Measurements from ENCODE around the gene SLC9A1. TPM values are rescaled to one million over a fixed set of nuclear protein-coding genes. Genes with fewer than 3 reads are reported as not detected.
"Not testable (repeated sequence)": the region's sequence is repeated elsewhere in the genome, so short reads cannot be mapped to it uniquely, and the experiment has no call there.

SLC9A1 gene
- total RNA-seq (ENCODE audit: low replicate concordance) = 28.8 and 41.9 TPM in 2 replicates
- long read RNA-seq, partial matches to known transcripts = 0 of 1 reads
- long read RNA-seq, other reads (novel, unspliced or antisense) = 1 of 1 reads

DNA sequence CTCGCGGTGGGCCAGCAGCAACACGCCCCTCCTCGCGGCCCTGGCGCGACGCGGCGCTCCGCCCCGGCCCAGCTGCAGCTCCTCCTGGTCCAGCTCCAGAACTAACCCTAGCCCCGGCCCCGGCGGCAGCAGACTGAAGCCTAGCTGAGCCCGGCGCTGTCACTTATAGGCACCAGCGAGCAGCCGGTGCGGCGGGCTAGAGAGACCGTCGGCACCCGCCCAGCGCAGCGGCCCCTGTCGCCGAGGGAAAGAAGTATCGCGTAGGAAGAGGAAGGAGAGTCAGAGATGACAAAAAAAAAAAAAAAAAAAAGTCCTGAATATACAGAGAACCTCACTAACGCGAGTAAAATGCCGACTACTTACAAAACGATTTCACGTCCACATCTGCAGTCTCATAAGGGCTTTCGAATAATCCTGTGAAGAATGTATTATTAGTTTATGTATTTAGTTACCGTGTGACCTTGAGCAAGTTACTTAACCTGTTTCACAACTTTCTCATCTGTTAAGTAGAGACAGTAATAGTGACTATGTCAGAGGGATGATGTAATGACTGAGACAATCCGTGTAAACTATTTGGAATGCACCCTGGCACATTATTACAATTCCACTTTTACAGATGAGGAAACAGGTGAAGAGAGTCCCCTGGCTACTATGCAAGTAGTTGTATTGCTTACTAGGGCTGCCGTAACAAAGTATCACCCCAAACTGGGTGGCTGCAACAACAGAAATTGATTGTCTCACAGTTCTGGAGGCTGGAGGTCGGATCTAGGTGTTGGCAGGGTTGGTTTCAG is at the start of gene SLC9A1:
Gene SLC9A1, minus strand, starts transcription at position 135 of the 791 bp plus-strand sequence. CDS start 791 bp downstream, outside the sequence.
- TF ChIP-seq, protein P1, sequence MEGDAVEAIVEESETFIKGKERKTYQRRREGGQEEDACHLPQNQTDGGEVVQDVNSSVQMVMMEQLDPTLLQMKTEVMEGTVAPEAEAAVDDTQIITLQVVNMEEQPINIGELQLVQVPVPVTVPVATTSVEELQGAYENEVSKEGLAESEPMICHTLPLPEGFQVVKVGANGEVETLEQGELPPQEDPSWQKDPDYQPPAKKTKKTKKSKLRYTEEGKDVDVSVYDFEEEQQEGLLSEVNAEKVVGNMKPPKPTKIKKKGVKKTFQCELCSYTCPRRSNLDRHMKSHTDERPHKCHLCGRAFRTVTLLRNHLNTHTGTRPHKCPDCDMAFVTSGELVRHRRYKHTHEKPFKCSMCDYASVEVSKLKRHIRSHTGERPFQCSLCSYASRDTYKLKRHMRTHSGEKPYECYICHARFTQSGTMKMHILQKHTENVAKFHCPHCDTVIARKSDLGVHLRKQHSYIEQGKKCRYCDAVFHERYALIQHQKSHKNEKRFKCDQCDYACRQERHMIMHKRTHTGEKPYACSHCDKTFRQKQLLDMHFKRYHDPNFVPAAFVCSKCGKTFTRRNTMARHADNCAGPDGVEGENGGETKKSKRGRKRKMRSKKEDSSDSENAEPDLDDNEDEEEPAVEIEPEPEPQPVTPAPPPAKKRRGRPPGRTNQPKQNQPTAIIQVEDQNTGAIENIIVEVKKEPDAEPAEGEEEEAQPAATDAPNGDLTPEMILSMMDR (conservative IDR thresholded peaks at IDR 0.05) = peak; percentile 87
- H3K27ac Mint-ChIP-seq = peak within 1 kb of the TSS; percentile 99
- H3K9me3 Mint-ChIP-seq = peaks cover 6% of the 10 kb centered on the region
- no peaks in the 10 kb centered on the region for H3K27me3 Mint-ChIP-seq
- H3K4me1 Mint-ChIP-seq (ENCODE audit: unreplicated experiment) = peaks cover 38% of the 10 kb centered on the region
- peaks cover 3% of the 10 kb centered on the region for H3K36me3 Mint-ChIP-seq
- H3K4me3 Mint-ChIP-seq = peak within 1 kb of the TSS; percentile 95
- peak; percentile 97 for DNase-seq (ENCODE audit: extremely low spot score, unreplicated experiment)

DNA sequence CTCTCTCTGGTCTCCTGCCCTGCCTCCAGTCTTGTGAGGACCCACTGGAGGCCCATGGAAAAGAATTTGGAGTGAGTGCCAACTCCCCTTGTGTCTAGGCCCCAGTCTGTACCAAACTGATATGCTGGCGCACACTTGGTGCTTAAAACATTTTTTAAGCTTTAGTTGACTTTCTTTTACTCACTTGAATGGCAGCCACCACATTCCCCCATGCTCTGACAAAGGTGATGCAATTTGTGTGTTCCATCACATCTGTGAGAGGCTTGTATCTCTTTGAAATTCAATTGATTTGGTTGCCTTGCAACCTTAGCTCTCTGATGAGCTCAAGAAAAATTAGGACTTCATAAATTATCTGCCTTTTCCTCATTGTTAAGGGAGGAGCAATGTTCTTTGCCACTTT is 49.0 kb upstream of the SLC9A1 start:
- peaks cover 10% of the 10 kb centered on the region for H3K27me3 Mint-ChIP-seq
- no peaks in the 10 kb centered on the region for H3K9me3 Mint-ChIP-seq
- H3K36me3 Mint-ChIP-seq = no peaks in the 10 kb centered on the region
- H3K27ac Mint-ChIP-seq = no peak overlapping the region
- TF ChIP-seq, protein P1 (conservative IDR thresholded peaks at IDR 0.05) = no peak
- no peak for DNase-seq (ENCODE audit: extremely low spot score, unreplicated experiment)
- H3K4me1 Mint-ChIP-seq (ENCODE audit: unreplicated experiment) = no peaks in the 10 kb centered on the region
- no peak overlapping the region for H3K4me3 Mint-ChIP-seq

DNA sequence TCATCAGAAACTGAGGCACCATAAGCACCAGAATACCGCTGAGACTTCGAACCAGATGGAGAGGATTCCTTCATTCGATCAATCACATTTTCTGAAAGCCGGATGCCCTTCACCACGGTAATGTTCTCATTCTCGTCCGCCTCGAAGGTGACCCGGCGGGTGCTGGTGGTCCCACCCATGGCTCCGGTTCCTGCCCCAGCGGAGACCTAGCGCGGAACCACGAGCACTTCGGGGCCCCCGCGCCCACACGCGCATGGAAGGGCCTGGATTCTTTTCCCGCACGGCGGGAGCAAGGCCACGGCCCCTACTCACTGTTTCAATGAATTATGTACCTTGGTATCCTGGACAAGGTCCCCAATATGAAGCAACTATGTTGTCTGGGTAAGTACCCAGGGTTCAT is 46.4 kb upstream of the SLC9A1 start:
- Mint-ChIP-seq H3K27me3 (peaks cover 14% of the 10 kb centered on the region), H3K4me1 (ENCODE audit: unreplicated experiment) (peaks cover 5% of the 10 kb centered on the region), H3K9me3 (peaks cover 5% of the 10 kb centered on the region), H3K27ac (no peak overlapping the region), H3K4me3 (no peak overlapping the region), H3K36me3 (no peaks in the 10 kb centered on the region)
- no peak for DNase-seq (ENCODE audit: extremely low spot score, unreplicated experiment)
- TF ChIP-seq, protein P1 (conservative IDR thresholded peaks at IDR 0.05) = no peak

DNA sequence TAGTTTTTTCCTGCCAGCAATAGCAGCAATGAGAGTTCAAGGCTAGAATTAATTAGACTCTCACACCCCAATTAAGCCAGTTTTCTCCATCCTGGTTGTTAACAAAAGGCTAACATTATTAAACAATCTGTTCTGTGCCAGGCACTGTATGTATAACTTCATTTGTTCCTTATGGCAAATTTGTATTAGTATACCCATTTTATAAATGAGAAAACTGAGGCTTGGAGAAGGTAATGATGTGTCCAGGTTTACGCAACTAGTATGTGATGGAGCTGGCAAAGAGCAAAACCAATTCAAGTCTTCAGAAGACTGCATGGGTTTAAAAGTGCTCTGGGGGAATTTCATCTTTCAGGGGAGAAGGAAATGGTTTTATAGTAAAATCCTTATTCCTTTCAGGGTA is 38.3 kb upstream of the SLC9A1 start:
- no peak for DNase-seq (ENCODE audit: extremely low spot score, unreplicated experiment)
- peaks cover 15% of the 10 kb centered on the region for H3K27me3 Mint-ChIP-seq
- peak overlapping the region; percentile 11 for H3K27ac Mint-ChIP-seq
- peaks cover 5% of the 10 kb centered on the region for H3K4me1 Mint-ChIP-seq (ENCODE audit: unreplicated experiment)
- no peaks in the 10 kb centered on the region for H3K36me3 Mint-ChIP-seq
- TF ChIP-seq, protein P1 (conservative IDR thresholded peaks at IDR 0.05) = no peak
- no peak overlapping the region for H3K4me3 Mint-ChIP-seq
- peaks cover 5% of the 10 kb centered on the region for H3K9me3 Mint-ChIP-seq

DNA sequence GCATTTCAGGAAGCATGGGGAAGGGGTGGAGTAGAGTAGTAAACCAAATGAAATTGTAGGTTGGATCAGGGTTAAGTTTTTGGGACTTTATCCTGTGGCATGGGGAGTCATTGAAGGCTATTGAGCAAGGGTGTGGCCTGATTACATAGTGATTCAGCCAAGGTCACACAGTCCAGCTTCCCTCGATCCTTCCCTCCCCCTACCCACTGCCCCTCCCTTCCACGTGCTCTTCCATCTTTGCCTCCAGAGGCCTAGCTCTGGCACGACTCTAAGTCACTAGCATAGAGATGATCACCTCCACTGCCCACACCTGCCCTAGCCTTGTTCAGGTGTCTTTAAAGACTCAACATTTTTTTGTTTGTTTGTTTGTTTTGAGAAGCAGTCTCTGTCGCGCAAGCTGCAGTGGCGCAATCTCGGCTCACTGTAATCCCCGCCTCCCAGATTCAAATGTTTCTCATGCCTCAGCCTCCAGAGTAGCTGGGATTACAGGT is 37.2 kb upstream of the SLC9A1 start:
- H3K9me3 Mint-ChIP-seq = peaks cover 5% of the 10 kb centered on the region
- H3K36me3 Mint-ChIP-seq = no peaks in the 10 kb centered on the region
- no peak overlapping the region for H3K4me3 Mint-ChIP-seq
- peak overlapping the region; percentile 41 for H3K27ac Mint-ChIP-seq
- H3K4me1 Mint-ChIP-seq (ENCODE audit: unreplicated experiment) = no peaks in the 10 kb centered on the region
- TF ChIP-seq, protein P1 (conservative IDR thresholded peaks at IDR 0.05) = no peak
- peaks cover 11% of the 10 kb centered on the region for H3K27me3 Mint-ChIP-seq
- DNase-seq (ENCODE audit: extremely low spot score, unreplicated experiment) = no peak

DNA sequence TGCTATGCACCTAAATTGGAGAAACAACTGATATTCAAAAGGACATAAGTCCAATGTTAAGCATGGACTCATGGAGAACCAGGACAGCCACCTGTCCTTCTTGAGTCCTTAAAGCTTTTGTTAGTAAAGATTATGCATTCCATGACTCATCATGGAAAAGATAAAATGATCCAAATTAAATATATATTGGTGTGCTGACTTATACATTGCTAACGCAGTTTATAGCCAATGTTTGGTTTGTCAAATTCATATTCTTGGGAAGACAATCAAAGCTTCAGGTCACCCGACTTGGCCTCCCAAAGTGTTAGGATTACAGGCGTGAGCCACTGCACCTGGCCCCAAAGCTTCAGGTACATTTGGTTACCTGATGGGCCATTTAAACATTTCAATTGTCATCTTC is 29.7 kb upstream of the SLC9A1 start:
- not testable (repeated sequence) for H3K36me3 Mint-ChIP-seq; H3K9me3 Mint-ChIP-seq; H3K27ac Mint-ChIP-seq; DNase-seq (ENCODE audit: extremely low spot score, unreplicated experiment); H3K4me3 Mint-ChIP-seq; H3K27me3 Mint-ChIP-seq; H3K4me1 Mint-ChIP-seq (ENCODE audit: unreplicated experiment)
